ENCODE measurements around the gene ELANE.

The ELANE gene

DNA sequence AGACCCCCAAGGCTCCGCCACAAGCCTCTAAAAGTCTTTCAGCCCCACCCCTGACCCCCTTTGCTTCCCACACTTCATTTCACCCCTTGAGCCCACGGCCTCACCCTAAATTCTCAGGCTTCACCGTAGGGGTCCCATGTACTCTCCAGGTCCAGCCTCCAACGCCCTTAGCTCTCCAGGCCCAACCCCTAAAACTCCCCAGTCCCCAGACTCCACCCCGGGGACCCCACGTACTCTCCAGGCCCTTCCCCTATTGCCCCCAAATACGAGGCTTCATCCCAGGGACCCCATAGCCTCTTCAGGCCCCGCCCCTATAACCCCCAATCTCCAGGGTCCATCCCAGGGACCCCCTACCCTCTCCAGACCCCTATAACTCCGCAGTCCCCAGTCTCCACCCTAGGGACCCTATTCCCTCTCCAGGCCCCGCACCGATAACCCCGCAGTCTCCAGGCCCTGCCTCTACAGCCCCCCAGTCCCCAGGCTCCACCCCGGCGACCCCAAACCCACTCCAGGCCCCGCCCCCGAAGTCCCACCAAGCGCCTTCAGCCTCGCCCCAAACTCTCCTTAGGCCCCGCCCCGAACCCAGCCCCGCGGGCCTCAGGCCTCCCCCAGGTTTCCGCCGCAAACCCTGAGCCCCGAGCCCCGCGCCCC lies 40.3 kb downstream of the ELANE start:
- no peak for TF ChIP-seq CTCF (IDR thresholded peaks at IDR 0.05)

DNA sequence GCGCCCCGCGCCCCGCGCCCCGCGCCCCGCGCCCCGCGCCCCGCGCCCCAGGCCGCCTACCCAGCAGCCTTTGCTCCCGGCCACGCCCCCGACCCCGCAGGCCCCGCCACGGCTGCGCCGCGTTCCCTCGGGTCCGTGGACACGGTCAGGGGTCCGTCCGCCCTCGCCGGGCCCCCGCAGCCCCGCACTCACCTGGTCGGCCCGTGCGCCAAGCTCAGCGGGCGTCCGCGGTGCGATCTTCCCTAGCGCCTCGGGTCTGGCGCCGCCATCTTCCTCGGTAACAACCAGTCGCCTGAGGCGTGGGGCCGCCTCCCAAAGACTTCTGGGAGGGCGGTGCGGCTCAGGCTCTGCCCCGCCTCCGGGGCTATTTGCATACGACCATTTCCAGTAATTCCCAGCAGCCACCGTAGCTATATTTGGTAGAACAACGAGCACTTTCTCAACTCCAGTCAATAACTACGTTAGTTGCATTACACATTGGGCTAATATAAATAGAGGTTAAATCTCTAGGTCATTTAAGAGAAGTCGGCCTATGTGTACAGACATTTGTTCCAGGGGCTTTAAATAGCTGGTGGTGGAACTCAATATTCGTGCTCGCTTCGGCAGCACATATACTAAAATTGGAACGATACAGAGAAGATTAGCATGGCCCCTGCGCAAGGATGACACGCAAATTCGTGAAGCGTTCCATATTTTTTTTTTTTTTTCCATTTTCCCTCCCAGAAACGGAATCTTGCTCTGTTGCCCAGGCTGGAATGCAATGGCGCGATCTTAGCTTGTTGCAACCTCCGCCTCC lies 41.0 kb downstream of the ELANE start, which contains the start of the genes MED16 and RNU6-9:
Gene MED16 (minus strand): TSS at position 294 of the 796 bp plus-strand sequence. CDS start 2,056 bp downstream, outside the sequence.
Gene RNU6-9 (plus strand): TSS at position 591 of the 796 bp plus-strand sequence.
- TF ChIP-seq CTCF (IDR thresholded peaks at IDR 0.05) = no peak

GRCh38 chr19:896434-896833 lies 44.3 kb downstream of the ELANE start:
- TF ChIP-seq CTCF (IDR thresholded peaks at IDR 0.05) = no peak

GRCh38 chr19:896999-897398 lies 44.9 kb downstream of the ELANE start:
- no peak for TF ChIP-seq CTCF (IDR thresholded peaks at IDR 0.05)

DNA sequence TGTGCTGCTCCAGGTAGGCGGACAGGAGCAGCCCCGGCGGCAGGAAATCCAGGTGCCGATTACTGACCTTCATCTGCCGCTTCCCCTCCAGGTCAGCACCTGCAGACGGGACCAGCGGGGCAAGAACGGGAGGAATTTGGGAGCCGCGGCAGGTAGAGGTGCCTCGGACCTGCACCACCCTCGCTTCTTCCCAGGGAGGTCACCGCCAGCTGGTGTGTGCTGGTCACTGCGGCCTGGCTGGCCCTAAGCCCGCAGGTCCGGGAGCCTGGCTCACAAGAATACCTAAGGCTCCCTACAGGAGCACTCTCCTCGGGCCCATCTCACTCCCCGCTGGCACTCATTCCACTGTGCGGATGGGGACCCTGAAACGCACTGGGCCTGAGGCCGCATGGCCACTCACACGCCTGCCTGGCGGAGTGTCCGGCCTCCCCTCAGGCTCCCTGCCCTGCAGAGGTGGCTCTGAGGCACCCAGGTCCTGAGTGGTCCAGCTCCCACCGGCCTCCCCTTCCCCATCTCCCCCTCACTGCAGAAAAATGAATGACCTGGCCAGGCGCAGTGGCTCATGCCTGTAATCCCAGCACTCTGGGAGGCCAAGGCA lies 45.4 kb downstream of the ELANE start:
- TF ChIP-seq CTCF (IDR thresholded peaks at IDR 0.05) = no peak

DNA sequence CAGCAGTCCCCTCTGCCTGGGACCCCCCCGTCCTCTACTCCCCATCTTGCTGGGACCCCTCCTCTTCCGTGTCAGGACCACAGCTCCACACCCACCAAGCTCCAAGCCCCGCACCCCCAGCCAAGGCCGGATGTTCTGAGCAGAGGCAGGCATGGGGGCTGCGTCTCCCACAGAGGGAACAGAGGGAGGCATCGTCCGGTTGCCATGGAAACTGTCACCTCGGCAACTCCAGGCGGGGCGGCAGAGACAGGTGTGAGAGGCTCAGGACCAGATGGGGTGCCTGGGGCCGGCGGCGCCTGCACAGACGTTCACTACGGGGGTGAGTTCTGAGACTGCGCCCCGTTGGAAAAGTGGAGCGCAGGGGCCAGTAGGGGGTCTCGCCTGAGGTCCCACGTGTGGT lies 46.6 kb downstream of the ELANE start:
- TF ChIP-seq CTCF (IDR thresholded peaks at IDR 0.05) = no peak

DNA sequence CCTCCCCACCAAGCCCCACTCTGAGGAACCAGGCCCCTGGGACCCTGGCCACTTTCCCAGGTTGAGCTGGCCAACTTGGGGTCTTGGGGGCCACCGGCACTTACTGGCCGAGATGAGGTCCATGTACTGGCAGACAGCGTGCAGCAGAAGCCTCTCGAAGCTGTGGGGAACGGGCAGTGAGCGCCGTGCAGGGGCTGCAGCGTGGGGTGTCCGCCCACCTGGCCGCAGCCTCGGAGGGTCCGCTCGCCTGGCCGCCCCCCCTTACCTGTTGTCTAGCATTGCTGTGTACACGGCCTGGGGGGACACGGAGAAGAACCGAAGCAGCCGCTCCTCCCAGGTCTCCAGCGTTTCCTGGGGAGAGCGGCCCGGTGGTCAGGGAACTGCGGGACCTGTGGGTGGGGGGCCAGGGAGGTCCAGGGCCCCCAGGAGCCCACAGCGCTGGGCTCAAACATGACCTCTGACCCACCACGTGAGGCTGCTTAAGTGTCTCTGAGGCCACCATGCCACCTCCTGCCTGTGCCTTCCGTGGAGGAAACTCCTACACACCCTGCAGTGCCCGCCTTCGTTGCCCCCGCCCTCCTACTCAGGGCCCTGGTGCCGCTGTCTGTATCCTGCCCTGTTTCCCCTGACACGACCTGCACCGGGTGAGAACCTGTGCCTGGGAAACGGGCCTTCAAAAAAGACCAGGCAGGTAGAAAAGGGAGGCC lies 47.4 kb downstream of the ELANE start:
- no peak for TF ChIP-seq CTCF (IDR thresholded peaks at IDR 0.05)

All from LNCAP (cell line).